GM23338 (cell line): Measurements from ENCODE around the gene CDC14A. TPM values are rescaled to one million over a fixed set of nuclear protein-coding genes. Genes with fewer than 3 reads are reported as not detected.
A peak's percentile ranks its signal among the peaks of the same experiment; 100 is the strongest.

Source experiments
- ATAC-seq: fragments of 200-7000 bp; cut with Tn5 transposase; 3 replicates; pipeline ENCODE4 v1.9.1; 2020
- DNase-seq: peaks from one replicate; pipeline ENCODE4 v3.0.0-alpha.2; 2015; ENCODE audit warnings: low spot score
- H2AFZ ChIP-seq: fragments of 200-600 bp; sonication (generic); 2 replicates; pipeline ENCODE4 v1.8.0; 2016; ENCODE audit warnings: antibody characterized with exemption, mild to moderate bottlenecking, moderate library complexity
- H3F3A ChIP-seq: fragments of 200-600 bp; sonication (generic); replicated peaks from 2 replicates; pipeline ENCODE4 v1.8.0; 2017; ENCODE audit warnings: antibody characterized with exemption, mixed run types, low read depth
- H3K27ac ChIP-seq: fragments of 200-600 bp; sonication (generic); 2 replicates; pipeline ENCODE4 v1.6.1; 2016; ENCODE audit warnings: low read depth
- H3K27me3 ChIP-seq: fragments of 200-600 bp; sonication (generic); 2 replicates; pipeline ENCODE4 v1.8.0; 2016; ENCODE audit warnings: mild to moderate bottlenecking, mixed run types, moderate library complexity; ENCODE audit not compliant: insufficient read depth
- H3K36me3 ChIP-seq: fragments of 200-600 bp; sonication (generic); 2 replicates; pipeline ENCODE4 v1.8.0; 2016; ENCODE audit warnings: mild to moderate bottlenecking; ENCODE audit not compliant: insufficient read depth
- H3K4me1 ChIP-seq: fragments of 200-600 bp; sonication (generic); 2 replicates; pipeline ENCODE4 v1.8.0; 2016; ENCODE audit warnings: mild to moderate bottlenecking, moderate library complexity; ENCODE audit not compliant: insufficient read depth
- H3K4me2 ChIP-seq: fragments of 200-600 bp; sonication (generic); 2 replicates; pipeline ENCODE4 v1.7.1; 2017; ENCODE audit warnings: mixed run types
- H3K4me3 ChIP-seq: fragments of 200-600 bp; sonication (generic); 2 replicates; pipeline ENCODE4 v1.6.1; 2016; ENCODE audit warnings: mixed run types
- H3K79me2 ChIP-seq: fragments of 200-600 bp; sonication (generic); replicated peaks from 2 replicates; pipeline ENCODE4 v1.8.0; 2017; ENCODE audit warnings: mild to moderate bottlenecking; ENCODE audit not compliant: insufficient read depth
- H3K9me2 ChIP-seq: fragments of 200-600 bp; sonication (generic); 2 replicates; pipeline ENCODE4 v1.8.0; 2017; ENCODE audit not compliant: insufficient read depth
- H4K20me1 ChIP-seq: fragments of 200-600 bp; sonication (generic); replicated peaks from 2 replicates; pipeline ENCODE4 v1.8.0; 2017; ENCODE audit warnings: mild to moderate bottlenecking; ENCODE audit not compliant: insufficient read depth
- H3K27ac Mint-ChIP-seq: 2 replicates; pipeline ENCODE4 v1.8.0; 2020; ENCODE audit warnings: inconsistent platforms, mild to moderate bottlenecking, moderate library complexity, mixed read lengths
- H3K27me3 Mint-ChIP-seq: 3 replicates; pipeline ENCODE4 v1.8.0; 2022; ENCODE audit warnings: low read depth, mild to moderate bottlenecking, moderate library complexity, mixed read lengths, inconsistent platforms; ENCODE audit not compliant: insufficient read depth, poor library complexity
- H3K36me3 Mint-ChIP-seq: 3 replicates; pipeline ENCODE4 v1.8.0; 2021; ENCODE audit warnings: low read depth, mild to moderate bottlenecking, inconsistent platforms, moderate library complexity, mixed read lengths
- H3K4me1 Mint-ChIP-seq: 3 replicates; pipeline ENCODE4 v1.8.0; 2020; ENCODE audit warnings: mild to moderate bottlenecking, inconsistent platforms, mixed read lengths
- H3K4me3 Mint-ChIP-seq: 3 replicates; pipeline ENCODE4 v1.8.0; 2021; ENCODE audit warnings: moderate library complexity, mild to moderate bottlenecking, inconsistent platforms, mixed read lengths
- H3K9me3 Mint-ChIP-seq: 3 replicates; pipeline ENCODE4 v1.8.0; 2020; ENCODE audit warnings: moderate library complexity, mild to moderate bottlenecking, inconsistent platforms, mixed read lengths
- CTCF ChIP-seq, 2 experiments: fragments of 200-600 bp in 1 of 2; sonication (generic) in 1 of 2; conservative IDR thresholded peaks; 2 replicates each; pipeline versions ENCODE4 v1.5.1 to v1.6.1; 2016 to 2017; ENCODE audit warnings: antibody characterized with exemption in 2 of 2, low read depth in 2 of 2, mild to moderate bottlenecking in 2 of 2, moderate library complexity in 1 of 2
- ETS1 ChIP-seq: IDR thresholded peaks from 2 replicates; pipeline ENCODE4 v1.6.1; 2016; ENCODE audit warnings: antibody characterized with exemption
- JUNB ChIP-seq: IDR thresholded peaks from one replicate; pipeline ENCODE4 v1.6.1; 2016; ENCODE audit warnings: antibody characterized with exemption; ENCODE audit not compliant: unreplicated experiment
- STAT1 ChIP-seq: IDR thresholded peaks from one replicate; pipeline ENCODE4 v1.6.1; 2016; ENCODE audit warnings: antibody characterized with exemption; ENCODE audit not compliant: unreplicated experiment
- ZNF331 ChIP-seq: fragments of 250-450 bp; sonication (Bioruptor Pico); IDR thresholded peaks from 2 replicates; pipeline ENCODE4 v1.5.0; 2020; ENCODE audit warnings: low read depth, mild to moderate bottlenecking, moderate library complexity
- ZNF462 ChIP-seq: fragments of 250-450 bp; sonication (Bioruptor Pico); IDR thresholded peaks from 2 replicates; pipeline ENCODE4 v1.5.0; 2020; ENCODE audit warnings: mild to moderate bottlenecking, moderate library complexity
- polyA plus RNA-seq: library from polyadenylated mRNA; unstranded; fragments of >200 nt; fragmentation: Nextera tagmentation; extraction: Ambion mirVana; gene quantifications from 2 replicates; pipeline ENCODE4 v1.2.1, GENCODE V29; 2016
- total RNA-seq: library from RNA; depleted of rRNA; stranded (reverse); fragments of >200 nt; shearing (Covaris generic); gene quantifications from 2 replicates; pipeline ENCODE4 v1.2.3, GENCODE V29; 2014

The CDC14A gene
- total and polyA plus RNA-seq, 2 experiments from 2014 or later = 11.1 to 20.8 TPM

- TF ChIP-seq STAT1 (no peak), CTCF (conservative IDR thresholded peaks at IDR 0.05; ENCODE audit: low read depth in 2 of 2) (peak; percentile 79 to 86), ZNF462 (CRISPR knock-in tag) (no peak)
- no peaks in the 10 kb centered on the region for H3K79me2 ChIP-seq
- Mint-ChIP-seq H3K9me3 (no peaks in the 10 kb centered on the region; the same call in 2 of the 3 replicates), H3K36me3 (no peaks in the 10 kb centered on the region), H3K4me3 (no peak overlapping the region), H3K4me1 (peaks cover 1% of the 10 kb centered on the region), H3K27me3 (peaks cover 26% of the 10 kb centered on the region), H3K27ac (no peak overlapping the region; the same call in 1 of the 2 replicates)
- no peaks in the 10 kb centered on the region for H3K4me1 ChIP-seq
- no peaks in the 10 kb centered on the region for H3K36me3 ChIP-seq
- H3K9me2 ChIP-seq = no peaks in the 10 kb centered on the region
- ATAC-seq (peak; percentile 64), DNase-seq (peak; percentile 90)
- H3K4me2 ChIP-seq = no peak overlapping the region
- H3K4me3 ChIP-seq = no peak overlapping the region
- no peaks in the 10 kb centered on the region; the same call in 1 of the 2 replicates for H4K20me1 ChIP-seq
- no peak overlapping the region for H3K27ac ChIP-seq
- H3K27me3 ChIP-seq = peaks cover 39% of the 10 kb centered on the region
- no peaks in the 10 kb centered on the region for H3F3A ChIP-seq
- no peak overlapping the region for H2AFZ ChIP-seq
These were observed 191.3 kb downstream of the CDC14A start for GRCh38 chr1:100543640-100544039.

GRCh38 chr1:100544791-100545190, 192.5 kb downstream of the CDC14A start:
- no peaks in the 10 kb centered on the region for H3K79me2 ChIP-seq
- no peaks in the 10 kb centered on the region for H3K36me3 ChIP-seq
- no peak overlapping the region for H3K4me3 Mint-ChIP-seq
- peaks cover 19% of the 10 kb centered on the region for H3K27me3 Mint-ChIP-seq
- no peaks in the 10 kb centered on the region; the same call in 1 of the 2 replicates for H4K20me1 ChIP-seq
- no peaks in the 10 kb centered on the region; the same call in 2 of the 3 replicates for H3K9me3 Mint-ChIP-seq
- H3K36me3 Mint-ChIP-seq = no peaks in the 10 kb centered on the region
- no peaks in the 10 kb centered on the region for H3K9me2 ChIP-seq
- no peak for ATAC-seq
- no peaks in the 10 kb centered on the region for H3K4me1 ChIP-seq
- no peaks in the 10 kb centered on the region for H3F3A ChIP-seq
- no peaks in the 10 kb centered on the region; the same call in 1 of the 3 replicates for H3K4me1 Mint-ChIP-seq
- DNase-seq = no peak
- H3K4me2 ChIP-seq = no peak overlapping the region
- no peak overlapping the region for H3K27ac Mint-ChIP-seq
- peaks cover 29% of the 10 kb centered on the region for H3K27me3 ChIP-seq
- no peak overlapping the region for H3K4me3 ChIP-seq
- H2AFZ ChIP-seq = no peak overlapping the region
- H3K27ac ChIP-seq = no peak overlapping the region
- TF ChIP-seq STAT1 = no peak
- no peak for TF ChIP-seq ETS1
- no peak for TF ChIP-seq ZNF331 (CRISPR knock-in tag)
- no peak for TF ChIP-seq JUNB
